Heart left ventricle (tissue), 16 donors: Measurements from ENCODE around the gene NAALADL2. TPM values are rescaled to one million over a fixed set of nuclear protein-coding genes. Genes with fewer than 3 reads are reported as not detected.

ENCODE experiments used
- ATAC-seq, 4 donors: fragments of 200-7000 bp; cut with Tn5 transposase; one replicate each; pipeline ENCODE4 v1.9.1; 2020 to 2022; ENCODE audit warnings: moderate library complexity in 4 of 4, mild to moderate bottlenecking in 3 of 4, moderate number of reproducible peaks in 1 of 4
- DNase-seq, 5 donors: peaks; one replicate each; pipeline ENCODE4 v3.0.0-alpha.2; 2020
- H3K27ac ChIP-seq, 12 donors: fragments of 200-600 bp; sonication (generic) in 4 of 12; one replicate each; pipeline versions ENCODE4 v1.5.0 to v1.8.0; 2016 to 2022; ENCODE audit warnings: mild to moderate bottlenecking in 2 of 12
- H3K27me3 ChIP-seq, 9 donors: fragments of 200-600 bp; sonication (generic) in 2 of 9; one replicate each; pipeline versions ENCODE4 v1.5.1 to v1.8.0; 2016 to 2022; ENCODE audit warnings: mild to moderate bottlenecking in 3 of 9
- H3K36me3 ChIP-seq, 9 donors: fragments of 200-600 bp; sonication (generic) in 2 of 9; one replicate each; pipeline versions ENCODE4 v1.5.0 to v1.8.0; 2018 to 2022; ENCODE audit warnings: mild to moderate bottlenecking in 2 of 9
- H3K4me1 ChIP-seq, 12 donors: fragments of 200-600 bp; sonication (generic) in 4 of 12; one replicate each; pipeline versions ENCODE4 v1.5.0 to v1.8.0; 2016 to 2022; ENCODE audit warnings: mild to moderate bottlenecking in 3 of 12
- H3K4me3 ChIP-seq, 12 donors: fragments of 200-600 bp; sonication (generic) in 4 of 12; one replicate each; pipeline versions ENCODE4 v1.5.0 to v1.8.0; 2017 to 2022; ENCODE audit warnings: mild to moderate bottlenecking in 9 of 12, moderate library complexity in 4 of 12
- H3K9me3 ChIP-seq, 12 donors: fragments of 200-600 bp; sonication (generic) in 4 of 12; one replicate each; pipeline versions ENCODE4 v1.5.0 to v1.8.0; 2016 to 2022; ENCODE audit warnings: mild to moderate bottlenecking in 1 of 12
- CTCF ChIP-seq, 12 donors: fragments of 200-600 bp; sonication (generic) in 4 of 12; IDR thresholded peaks; one replicate each; pipeline versions ENCODE4 v1.5.0 to v1.8.0; 2018 to 2022; ENCODE audit warnings: antibody characterized with exemption in 12 of 12, mild to moderate bottlenecking in 5 of 12
- POLR2A ChIP-seq, 2 donors: fragments of 450-650 bp; IDR thresholded peaks; one replicate each; pipeline ENCODE4 v1.6.1; 2017; ENCODE audit warnings: antibody characterized with exemption in 2 of 2, mild to moderate bottlenecking in 2 of 2, moderate library complexity in 2 of 2
- WGBS, 4 donors: extraction: QIAGEN DNeasy Blood & Tissue Kit in 2 of 4; methylation state at CpG; one replicate each; pipeline versions ENCODE4 v1.1.5 to v1.1.7; 2013 to 2018; 5-methylcytosine and 5-hydroxymethylcytosine counted together
- intact Hi-C, 10 donors: fragments of 100-400 bp; cut with DNase I; formaldehyde crosslinking; loops; one replicate each; pipeline versions ENCODE4 v1.11.1 to v1.14.2; 2022
- polyA plus RNA-seq, 2 donors: library from polyadenylated mRNA; stranded (reverse); fragments of 200-250 nt; gene quantifications; one replicate each; pipeline ENCODE4 v1.2.3, GENCODE V29; 2013
- total RNA-seq, 9 donors: library from RNA; depleted of rRNA in 2 of 9; stranded (reverse); fragments of >200 nt in 2 of 9; fragmentation: NEBNext Ultra II Directional in 3 of 9; extraction: Animal tissue kit (Norgen Biotek cat#: 25700) in 3 of 9; gene quantifications; one replicate each; pipeline versions ENCODE4 v1.1.0 to v1.2.4, GENCODE V29; 2016 to 2023
- donor health status: ischemic (EF 13 %, LVEDD 7.1; RV severe dilation, severe dysfunction).
- donor health status: healthy with polysubstance abuse.
- donor health status: DM: no; HTN: yes; CAD: no.
- donor health status: DM: no; HTN: no; CAD: no.
- donor health status: ischemic (EF 25% LVEDD 6.9; RV normal size, moderate dysfunction).
- donor health status: ischemic (EF 25% LVEDD 5.7; RV mildly dilated, moderate dysfunction).
- donor health status: healthy.
- donor health status: DM: yes; HTN: yes; CAD: no.
- donor health status: ischemic (EF 35%, LVEDD 5.7; RV mildly dilated, moderate dysfunction).
- donor health status: nonischemic (EF 11% LVEDD 7.7; RV severe dilation, severe dysfunction).
- donor health status: DM: yes; HTN: yes; CAD: no.
- donor health status: PGD.
- donor health status: ischemic (EF 29% LVEDD 5.4; RV normal size, mild dysfunction).
- donor health status: nonischemic (EF 23%, LVEDD 6.1; RV moderate dilation, normal function).

Gene NAALADL2
- total and polyA plus RNA-seq, 11 donors, result 0.23 to 8.5 (median 3.0) TPM

- no peaks in the 10 kb centered on the region for H3K36me3 ChIP-seq
- TF ChIP-seq POLR2A (IDR thresholded peaks at IDR 0.05) (no peak), CTCF (IDR thresholded peaks at IDR 0.05) (no peak)
- H3K27ac ChIP-seq, result no peak overlapping the region
- ATAC-seq (no peak), DNase-seq (no peak)
- no peaks in the 10 kb centered on the region for H3K27me3 ChIP-seq
- 61 to 81% (median 72%) methylated on average over 2 of the region's 2 CpGs for WGBS, 4 donors
- intact Hi-C loops, result no loop called here
- H3K4me1 ChIP-seq, result no peaks in the 10 kb centered on the region
- H3K4me3 ChIP-seq, result no peak overlapping the region
- H3K9me3 ChIP-seq, result peaks cover 0 to 11% (median 0%) of the 10 kb centered on the region in 12 donors
Observed at GRCh38 chr3:175041369-175041768, 182.2 kb downstream of the NAALADL2 start.

GRCh38 chr3:175046601-175047000 is 187.5 kb downstream of the NAALADL2 start:
- no peaks in the 10 kb centered on the region for H3K4me1 ChIP-seq
- ATAC-seq (no peak), DNase-seq (no peak)
- intact Hi-C loops, result no loop called here
- H3K9me3 ChIP-seq, result peaks cover 0 to 38% (median 4%) of the 10 kb centered on the region in 12 donors
- H3K27ac ChIP-seq, result no peak overlapping the region
- H3K4me3 ChIP-seq, result no peak overlapping the region
- 82 to 88% (median 86%) methylated on average over 4 of the region's 4 CpGs for WGBS, 4 donors
- no peaks in the 10 kb centered on the region for H3K27me3 ChIP-seq
- no peak for TF ChIP-seq CTCF (IDR thresholded peaks at IDR 0.05)
- no peak for TF ChIP-seq POLR2A (IDR thresholded peaks at IDR 0.05)
- H3K36me3 ChIP-seq, result no peaks in the 10 kb centered on the region

- no peak overlapping the region for H3K27ac ChIP-seq
- intact Hi-C loops, result no loop called here
- DNase-seq (no peak), ATAC-seq (no peak)
- WGBS, 4 donors, result 92 to 96% (median 95%) methylated on average over 1 of the region's 1 CpG
- no peaks in the 10 kb centered on the region for H3K4me1 ChIP-seq
- TF ChIP-seq CTCF (IDR thresholded peaks at IDR 0.05) (no peak), POLR2A (IDR thresholded peaks at IDR 0.05) (no peak)
- no peaks in the 10 kb centered on the region for H3K27me3 ChIP-seq
- H3K4me3 ChIP-seq, result no peak overlapping the region
- H3K36me3 ChIP-seq, result no peaks in the 10 kb centered on the region
- H3K9me3 ChIP-seq, result peaks cover 0 to 39% (median 5%) of the 10 kb centered on the region in 12 donors
Observed at GRCh38 chr3:175047786-175048185, 188.7 kb downstream of the NAALADL2 start.

- TF ChIP-seq CTCF (IDR thresholded peaks at IDR 0.05) (no peak), POLR2A (IDR thresholded peaks at IDR 0.05) (no peak)
- H3K4me1 ChIP-seq, result no peaks in the 10 kb centered on the region
- H3K4me3 ChIP-seq, result no peak overlapping the region
- intact Hi-C loops, result no loop called here
- peaks cover 0 to 15% (median 0%) of the 10 kb centered on the region in 12 donors for H3K9me3 ChIP-seq
- H3K27me3 ChIP-seq, result no peaks in the 10 kb centered on the region
- H3K27ac ChIP-seq, result no peak overlapping the region
- no peaks in the 10 kb centered on the region for H3K36me3 ChIP-seq
- 65 to 91% (median 78%) methylated on average over 3 of the region's 3 CpGs for WGBS, 4 donors
- ATAC-seq (no peak), DNase-seq (no peak)
Observed at GRCh38 chr3:175057401-175057800, 198.3 kb downstream of the NAALADL2 start.
